MV-4-11 (cell line): ENCODE results near the gene ENTPD3.

Source experiments
- DNase-seq: peaks from one replicate; lab custom pipeline; 2025; lab: John Stamatoyannopoulos, UW

The ENTPD3 gene

GRCh38 chr3:40387001-40387894 lies at the start of gene ENTPD3:
TSS of gene ENTPD3 (plus strand) at chr3:40387184. CDS start at chr3:40388058, 874 bp downstream.
- no peak for DNase-seq

GRCh38 chr3:40339871-40340270 lies 47.1 kb upstream of the ENTPD3 start:
- DNase-seq = no peak

- no peak for DNase-seq
These were observed 46.3 kb upstream of the ENTPD3 start for GRCh38 chr3:40340541-40341170.

- DNase-seq = no peak
These were observed 45.3 kb upstream of the ENTPD3 start for GRCh38 chr3:40341671-40342070.

GRCh38 chr3:40350529-40350928 lies 36.5 kb upstream of the ENTPD3 start:
- no peak for DNase-seq

GRCh38 chr3:40355410-40355809 lies 31.6 kb upstream of the ENTPD3 start:
- peak; percentile 3 for DNase-seq

- DNase-seq = no peak
These were observed 28.5 kb upstream of the ENTPD3 start for GRCh38 chr3:40358454-40358853.

- DNase-seq = no peak
These were observed 23.3 kb upstream of the ENTPD3 start for GRCh38 chr3:40363674-40364073.

- DNase-seq = no peak
These were observed 20.5 kb upstream of the ENTPD3 start for GRCh38 chr3:40366203-40367162.

- DNase-seq = no peak
These were observed 17.3 kb upstream of the ENTPD3 start for GRCh38 chr3:40369716-40370115.

GRCh38 chr3:40377822-40378221 lies 9.2 kb upstream of the ENTPD3 start:
- no peak for DNase-seq

GRCh38 chr3:40379674-40380306 lies 7.2 kb upstream of the ENTPD3 start:
- DNase-seq = no peak

GRCh38 chr3:40381904-40382616 lies 4.9 kb upstream of the ENTPD3 start:
- no peak for DNase-seq

- no peak for DNase-seq
These were observed 4.4 kb upstream of the ENTPD3 start for GRCh38 chr3:40382617-40382979.

GRCh38 chr3:40386213-40386612 lies 771 bp upstream of the ENTPD3 start:
- DNase-seq = no peak

- DNase-seq = no peak
These were observed 891 bp downstream of the ENTPD3 start for GRCh38 chr3:40387895-40388254.

- DNase-seq = no peak
These were observed 9.4 kb downstream of the ENTPD3 start for GRCh38 chr3:40396406-40396805.

GRCh38 chr3:40397129-40397528 lies 10.1 kb downstream of the ENTPD3 start:
- DNase-seq = no peak

GRCh38 chr3:40397912-40398311 lies 10.9 kb downstream of the ENTPD3 start:
- no peak for DNase-seq

GRCh38 chr3:40398346-40398745 lies 11.4 kb downstream of the ENTPD3 start:
- no peak for DNase-seq

GRCh38 chr3:40404591-40405198 lies 17.7 kb downstream of the ENTPD3 start:
- no peak for DNase-seq
